HG02943 (cell line): ENCODE measurements around the gene YBX3.
A peak's percentile ranks its signal among the peaks of the same experiment; 100 is the strongest.
"Not testable (repeated sequence)": the region's sequence is repeated elsewhere in the genome, so short reads cannot be mapped to it uniquely, and the experiment has no call there.

Source experiments
- ATAC-seq: cut with Tn5 transposase; IDR thresholded peaks from one replicate; pipeline ENCODE4 v1.9.1; 2021; ENCODE audit warnings: mild to moderate bottlenecking, low read depth, moderate library complexity; ENCODE audit not compliant: unreplicated experiment

YBX3 gene

DNA sequence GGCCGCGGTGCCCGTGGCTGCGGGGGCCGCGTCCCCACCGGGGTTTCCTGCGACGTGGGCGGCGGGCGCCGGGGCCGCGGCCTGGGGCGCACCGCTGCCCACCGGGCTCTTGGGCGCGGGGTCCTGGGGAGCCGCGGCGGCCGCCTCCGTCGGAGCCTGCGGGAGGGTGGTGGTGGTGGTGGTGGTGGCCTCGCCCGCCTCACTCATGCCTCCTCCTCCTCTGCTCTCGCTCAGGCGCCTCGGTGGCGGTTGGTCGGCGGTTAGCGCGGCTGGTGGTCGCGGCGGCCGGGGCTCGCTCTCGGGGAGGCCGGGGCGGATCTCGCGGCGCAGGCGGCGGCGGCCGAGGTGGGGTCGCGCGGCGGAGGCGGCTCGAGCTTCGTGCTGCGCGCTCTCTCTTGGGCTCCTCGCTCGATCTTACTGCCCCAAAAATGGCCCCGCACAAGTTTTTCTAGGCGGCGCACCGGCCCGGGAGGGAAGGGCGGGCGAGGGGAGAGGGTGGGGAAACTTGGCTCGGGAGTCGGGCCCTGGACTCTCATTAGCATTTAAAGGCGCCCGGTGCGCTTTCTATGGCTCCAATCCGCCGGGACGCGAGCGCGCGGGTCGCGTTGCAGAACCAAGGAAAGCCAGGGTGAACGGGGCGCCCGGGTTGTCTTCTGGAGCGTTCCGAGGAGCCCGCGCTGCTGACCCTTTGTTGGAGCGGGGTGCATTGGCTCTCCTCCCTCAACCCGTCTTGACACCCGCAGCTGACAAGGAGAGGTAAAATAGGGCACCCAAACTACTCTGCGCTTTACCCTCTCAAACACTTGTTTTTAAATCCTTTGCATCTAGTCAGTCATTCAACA lies at the start of gene YBX3:
Gene YBX3, minus strand, starts transcription at position 419 of the 842 bp plus-strand sequence. Its CDS starts 212 bp downstream, at position 207.
- ATAC-seq: peak; percentile 38

DNA sequence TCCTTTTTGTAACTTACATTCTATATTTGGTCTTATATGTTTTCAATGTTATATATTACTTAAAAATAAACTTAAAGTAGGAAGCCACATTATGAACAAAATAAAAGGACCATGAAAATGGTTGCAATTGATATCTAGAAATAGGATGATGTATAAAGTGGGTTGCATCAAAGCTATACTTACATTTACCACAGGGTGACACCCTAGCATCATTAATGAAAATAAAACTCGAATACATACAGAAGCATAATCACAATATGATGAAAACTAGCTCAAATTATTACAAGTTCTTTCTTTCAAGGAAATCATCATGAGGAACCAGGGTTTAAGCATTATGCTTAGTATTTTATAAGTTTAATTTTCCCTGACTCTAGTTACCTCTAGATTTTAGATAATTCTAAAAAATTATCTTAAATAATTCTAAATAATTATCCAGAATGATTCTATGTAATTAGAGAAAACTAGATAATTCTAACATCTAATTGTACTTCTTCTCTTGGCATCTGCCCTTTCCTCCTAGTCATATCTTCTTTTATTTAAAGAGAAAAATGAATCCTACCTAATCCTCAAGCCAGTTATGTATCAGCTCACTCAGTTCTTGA lies 48.1 kb upstream of the YBX3 start:
- no peak for ATAC-seq

DNA sequence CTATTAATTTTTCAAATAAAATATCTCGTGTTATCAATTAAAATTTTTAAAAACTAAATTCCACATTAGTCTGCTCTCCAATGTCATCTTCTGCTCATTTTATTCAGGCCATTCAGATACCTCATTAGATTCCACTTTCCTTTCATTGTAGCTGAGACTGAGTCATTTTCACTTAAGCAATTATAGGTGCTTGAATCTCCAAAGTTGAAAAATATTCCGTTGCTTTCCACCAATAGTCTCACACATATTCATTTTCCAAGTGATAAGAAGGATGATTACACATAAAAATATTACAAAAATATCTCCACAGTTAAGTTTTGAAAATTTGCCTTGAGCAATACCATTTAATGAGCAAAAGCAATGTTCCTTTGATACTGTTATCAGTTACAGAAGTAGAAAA lies 36.5 kb upstream of the YBX3 start:
- ATAC-seq: no peak

DNA sequence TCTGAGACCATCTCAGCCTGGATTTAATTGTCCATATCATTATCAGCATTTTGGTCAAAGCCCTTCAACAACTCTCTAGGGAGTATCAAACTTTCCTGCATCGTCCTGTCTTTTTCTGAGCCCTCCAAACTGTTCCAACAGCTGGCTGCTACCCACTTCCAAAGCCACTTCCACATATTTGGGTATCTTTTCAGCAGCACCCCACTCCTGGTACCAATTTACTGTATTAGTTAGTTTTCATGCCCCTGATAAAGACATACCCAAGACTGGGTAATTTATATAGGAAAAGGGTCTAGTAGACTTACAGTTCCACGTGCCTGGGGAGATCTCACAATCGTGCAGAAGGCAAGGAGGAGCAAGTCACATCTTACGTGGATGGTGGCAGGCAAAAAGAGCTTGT lies 33.1 kb upstream of the YBX3 start:
- no peak for ATAC-seq

DNA sequence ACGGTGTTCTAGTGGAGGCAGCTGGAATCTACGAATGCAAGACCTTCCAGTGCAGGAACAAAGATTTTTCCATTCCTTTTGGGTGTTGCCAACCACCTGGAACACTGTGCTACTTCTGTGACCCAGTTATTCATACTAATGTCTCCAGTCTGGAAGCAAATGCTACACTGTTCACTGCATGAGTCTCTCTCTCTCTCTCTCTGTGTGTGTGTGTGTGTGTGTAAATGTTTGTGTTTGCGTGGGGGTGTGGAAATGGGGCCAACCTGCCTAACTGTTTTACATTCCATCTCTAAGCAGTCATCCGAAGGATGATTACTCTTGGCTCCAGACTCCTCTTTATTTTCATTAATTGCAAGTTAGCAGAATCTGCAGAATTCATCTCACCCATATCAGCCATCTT lies 29.9 kb upstream of the YBX3 start:
- ATAC-seq: no peak

DNA sequence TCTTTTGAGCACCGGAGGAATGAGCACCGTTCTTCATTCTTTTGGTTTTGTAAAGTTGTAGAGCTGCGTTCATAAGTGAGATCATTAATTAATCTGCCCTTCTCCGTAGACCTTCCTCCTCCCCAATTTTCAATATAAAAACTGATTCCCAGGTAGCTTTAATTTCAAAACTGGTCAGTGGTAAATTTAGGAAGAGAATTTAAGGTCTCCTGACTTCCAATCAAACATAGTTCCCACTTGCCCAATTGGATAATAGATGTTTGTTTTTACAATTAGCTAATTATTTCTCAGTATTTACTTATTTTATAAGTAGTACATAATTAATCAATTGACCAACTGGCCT lies 27.2 kb upstream of the YBX3 start:
- ATAC-seq: no peak

DNA sequence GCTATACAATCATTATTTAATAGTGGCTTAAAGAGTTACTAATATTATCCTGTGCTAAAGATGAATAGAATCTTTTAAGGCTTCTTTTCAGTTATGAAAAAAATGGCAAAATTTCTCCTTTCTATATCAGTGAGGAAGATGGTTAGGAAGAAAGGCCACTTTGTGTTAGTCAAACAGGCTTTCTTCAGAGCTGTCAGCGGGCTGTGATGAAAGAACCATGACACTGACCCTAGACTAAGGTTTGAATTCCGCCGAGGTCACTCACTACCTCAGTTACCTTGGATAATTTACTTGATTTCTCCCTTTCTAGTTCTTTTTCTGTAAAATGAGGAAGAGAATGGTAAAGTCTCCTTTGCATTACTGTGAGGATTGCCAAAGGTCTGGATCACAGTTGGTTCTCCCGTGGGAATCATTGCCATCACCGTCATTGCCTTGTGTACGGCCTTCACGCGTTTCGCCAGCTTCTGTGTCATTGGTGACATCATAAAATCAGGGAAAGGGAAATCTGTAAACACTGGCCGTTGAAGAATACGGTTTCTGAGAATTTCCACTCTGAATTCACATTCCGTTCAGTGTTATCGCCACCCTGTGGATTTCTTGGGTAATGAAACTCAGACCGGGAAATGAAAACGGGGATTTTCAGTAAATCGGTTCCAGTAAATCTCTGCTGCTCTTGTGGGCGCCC lies 26.7 kb upstream of the YBX3 start:
- peak; percentile 73 for ATAC-seq

DNA sequence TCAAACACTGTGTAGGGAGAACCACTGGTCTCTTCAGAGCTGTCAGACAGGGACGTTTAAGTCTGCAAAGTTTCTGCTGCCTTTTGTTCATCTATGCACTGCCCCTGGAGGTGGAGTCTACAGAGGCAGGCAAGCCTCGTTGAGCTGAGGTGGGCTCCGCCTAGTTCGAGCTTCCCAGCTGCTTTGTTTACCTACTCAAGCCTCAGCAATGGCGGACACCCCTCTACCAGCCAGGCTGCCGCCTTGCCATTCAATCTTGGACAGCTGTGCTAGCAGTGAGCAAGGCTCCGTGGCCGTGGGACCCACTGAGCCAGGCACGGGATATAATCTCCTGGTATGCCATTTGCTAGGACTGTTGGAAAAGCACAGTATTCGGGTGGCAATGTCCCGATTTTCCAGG lies 24.6 kb upstream of the YBX3 start:
- ATAC-seq: no peak

DNA sequence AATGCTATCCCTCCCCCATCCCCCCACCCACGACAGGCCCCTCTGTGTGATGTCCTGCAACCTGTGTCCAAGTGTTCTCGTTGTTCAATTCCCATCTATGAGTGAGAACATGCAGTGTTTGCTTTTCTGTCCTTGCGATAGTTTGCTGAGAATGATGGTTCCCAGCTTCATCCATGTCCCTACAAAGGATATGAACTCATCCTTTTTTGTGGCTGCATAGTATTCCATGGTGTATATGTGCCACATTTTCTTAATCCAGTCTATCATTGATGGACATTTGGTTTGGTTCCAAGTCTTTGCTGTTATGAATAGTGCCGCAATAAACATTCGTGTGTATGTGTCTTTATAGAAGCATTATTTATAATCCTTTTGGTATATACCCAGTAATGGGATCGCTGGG lies 20.3 kb upstream of the YBX3 start:
- not testable (repeated sequence) for ATAC-seq

DNA sequence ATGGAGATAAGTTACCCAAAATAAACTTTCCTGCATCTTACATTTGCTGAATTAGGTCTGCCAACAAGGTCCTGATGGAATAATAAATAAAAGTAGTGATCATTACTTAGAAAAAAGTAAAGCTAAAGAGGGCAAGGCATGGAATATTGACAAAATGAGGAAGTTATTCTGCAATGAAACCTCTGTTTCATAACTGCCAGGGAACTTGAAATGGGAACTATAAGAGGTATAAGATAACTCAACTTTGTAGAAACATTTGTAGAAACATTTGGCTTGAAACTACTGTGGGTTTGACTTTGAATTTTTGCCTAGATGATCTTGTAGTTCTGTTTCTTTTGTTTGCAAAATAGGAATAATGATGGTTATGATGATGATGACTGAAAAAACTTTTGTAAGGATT lies 18.7 kb upstream of the YBX3 start:
- ATAC-seq: no peak

DNA sequence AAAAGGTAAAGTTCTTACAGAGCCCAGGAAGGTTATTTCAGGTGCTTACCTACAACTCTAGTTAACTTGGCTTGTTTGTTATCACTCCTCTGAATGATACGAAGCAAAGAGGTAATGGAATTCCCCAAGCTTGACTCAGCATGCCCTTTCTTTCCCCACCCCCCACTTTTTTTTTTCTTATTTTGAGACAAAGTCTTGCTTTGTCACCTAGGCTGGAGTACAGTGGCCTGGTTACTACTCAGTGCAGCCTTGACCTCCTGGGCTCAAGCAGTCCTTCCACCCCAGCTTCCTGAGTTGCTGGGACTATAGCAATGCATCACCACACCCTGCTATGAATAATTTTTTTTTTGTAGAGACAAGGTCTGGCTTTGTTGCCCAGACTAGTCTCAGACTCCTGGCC lies 17.1 kb upstream of the YBX3 start:
- ATAC-seq: no peak

DNA sequence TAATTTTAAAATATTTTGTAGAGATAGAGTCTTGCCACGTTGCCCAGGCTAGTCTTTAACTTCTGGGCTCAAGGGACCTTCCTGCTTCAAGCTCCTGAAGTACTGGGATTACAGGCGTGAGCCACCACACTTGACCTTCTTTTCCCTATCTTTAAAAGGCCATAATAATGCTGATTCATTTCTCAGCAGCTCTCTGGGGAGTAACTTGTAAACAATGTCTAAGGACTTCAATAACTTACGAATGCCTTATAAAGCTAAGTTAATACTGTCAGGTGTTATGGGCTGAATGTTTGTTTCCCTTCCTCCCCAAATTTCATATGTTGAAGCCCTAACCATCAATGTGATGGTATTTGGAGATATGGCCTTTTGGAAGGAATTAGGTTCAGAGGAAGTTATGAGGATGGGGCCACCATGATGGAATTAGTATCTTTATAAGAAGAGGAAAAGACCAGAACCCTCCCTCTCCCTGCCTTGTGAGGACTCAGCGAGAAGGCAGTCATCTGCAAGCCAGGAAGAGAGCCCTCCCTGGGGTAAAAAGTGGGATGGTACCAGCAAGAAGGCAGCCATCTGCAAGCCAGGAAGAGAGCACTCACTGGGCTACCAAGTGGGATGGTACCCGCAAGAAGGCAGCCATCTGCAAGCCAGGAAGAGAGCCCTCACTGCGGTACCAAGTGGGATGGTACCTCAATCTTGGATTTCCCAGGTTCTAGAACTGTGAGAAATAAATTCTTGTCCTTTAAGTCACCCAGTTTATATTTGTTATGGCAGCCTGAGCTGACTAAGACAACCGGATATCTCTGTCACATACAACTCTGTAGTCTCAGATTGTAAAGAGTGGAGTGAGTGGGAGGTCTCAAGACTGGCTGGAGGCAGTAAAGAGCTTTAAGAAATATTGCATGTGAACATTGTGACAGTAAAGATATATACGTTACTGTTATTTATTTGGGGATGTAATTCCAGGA lies 16.3 kb upstream of the YBX3 start:
- no peak for ATAC-seq

DNA sequence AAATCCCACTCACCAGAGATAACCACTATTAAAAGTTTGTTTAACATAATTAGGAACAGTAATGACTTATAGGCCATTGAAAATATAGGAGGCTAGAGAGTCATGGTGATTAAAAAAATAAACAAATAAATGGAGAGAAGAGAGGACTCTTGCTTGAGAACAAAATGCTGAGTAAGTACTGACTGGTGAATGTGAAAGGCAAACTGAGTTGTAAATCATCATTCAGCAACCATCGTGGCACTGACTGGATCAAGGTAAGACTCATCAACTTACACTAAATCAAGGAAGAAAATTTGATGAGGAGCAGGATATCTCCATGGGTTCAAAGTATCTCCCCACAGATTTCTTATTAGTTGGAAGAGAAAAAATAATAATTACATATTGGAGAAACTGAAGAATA lies 14.1 kb upstream of the YBX3 start:
- no peak for ATAC-seq

DNA sequence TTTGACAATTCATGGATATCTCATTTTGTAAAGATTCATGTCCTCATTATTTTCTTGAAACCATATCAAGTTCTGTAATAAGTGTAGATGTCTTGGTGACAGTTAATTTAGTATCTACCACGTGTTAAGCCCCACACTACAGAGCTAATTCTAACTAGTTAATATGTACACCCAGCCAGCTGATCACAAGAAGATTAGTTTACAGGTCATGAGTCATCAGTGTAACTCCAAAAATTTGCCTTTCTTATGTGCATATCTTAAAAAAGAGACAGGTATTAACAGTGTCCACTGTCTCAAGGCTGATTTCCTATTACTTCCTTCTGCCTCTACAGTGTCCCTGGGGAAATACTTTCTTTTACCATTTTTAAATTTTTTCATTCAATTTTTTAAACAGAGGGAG lies 13.3 kb upstream of the YBX3 start:
- no peak for ATAC-seq

DNA sequence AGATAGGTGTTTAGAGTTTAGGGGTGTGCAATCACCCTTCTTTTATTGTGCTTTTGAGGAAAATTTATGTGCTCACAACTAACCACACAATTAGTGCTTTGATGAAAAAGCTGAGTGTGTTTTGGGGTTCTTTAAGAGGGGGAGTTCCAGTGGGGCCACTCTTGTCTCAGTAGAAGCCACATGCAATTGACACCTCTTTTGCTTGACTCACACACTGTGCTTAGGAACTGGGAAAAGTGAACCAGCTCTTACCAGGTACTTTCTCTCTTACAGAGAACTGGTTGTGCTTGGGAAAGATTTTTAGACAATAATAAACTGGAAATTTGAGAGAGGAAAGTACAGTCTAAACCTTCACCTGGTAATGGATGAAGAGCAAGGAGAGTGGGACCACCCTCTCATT lies 12.3 kb upstream of the YBX3 start:
- no peak for ATAC-seq

DNA sequence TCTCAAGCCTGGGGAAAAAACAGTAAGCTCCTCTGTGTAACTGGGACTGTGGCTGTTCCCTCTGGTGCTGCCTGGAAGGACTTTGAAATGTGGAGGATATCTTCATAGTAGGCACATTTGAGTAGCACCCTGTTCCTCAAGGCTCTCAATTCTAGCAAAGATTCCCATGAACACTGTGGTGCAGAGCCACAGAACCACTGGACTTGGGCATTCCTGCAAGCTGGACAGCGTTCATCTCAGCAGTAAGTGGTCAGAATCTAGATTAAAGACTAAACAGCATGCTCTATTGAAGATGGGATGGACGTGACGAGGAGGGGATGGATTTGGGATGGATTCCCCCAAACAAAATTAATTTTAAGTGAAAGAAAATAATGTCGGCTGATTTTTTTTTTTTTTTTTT lies 9.4 kb upstream of the YBX3 start:
- no peak for ATAC-seq

DNA sequence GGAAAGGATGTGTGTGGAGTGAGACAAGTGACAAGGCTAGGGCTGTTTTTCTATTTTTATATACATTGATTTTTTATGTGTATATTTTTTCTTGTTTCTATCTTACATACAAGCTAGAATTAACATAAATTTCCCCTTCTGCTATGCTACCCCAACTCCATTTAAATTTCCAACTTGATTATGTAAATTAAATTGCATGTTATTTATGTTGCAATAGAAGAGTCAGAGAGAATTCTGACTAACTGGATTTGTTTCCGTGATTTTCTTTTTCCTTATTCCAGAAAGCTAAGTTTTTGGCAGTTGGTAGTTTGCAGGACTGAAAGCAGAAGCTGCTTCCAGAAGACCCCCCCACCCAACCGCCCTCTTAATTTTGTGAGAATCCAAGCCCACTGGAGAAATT lies 8.9 kb upstream of the YBX3 start:
- no peak for ATAC-seq

DNA sequence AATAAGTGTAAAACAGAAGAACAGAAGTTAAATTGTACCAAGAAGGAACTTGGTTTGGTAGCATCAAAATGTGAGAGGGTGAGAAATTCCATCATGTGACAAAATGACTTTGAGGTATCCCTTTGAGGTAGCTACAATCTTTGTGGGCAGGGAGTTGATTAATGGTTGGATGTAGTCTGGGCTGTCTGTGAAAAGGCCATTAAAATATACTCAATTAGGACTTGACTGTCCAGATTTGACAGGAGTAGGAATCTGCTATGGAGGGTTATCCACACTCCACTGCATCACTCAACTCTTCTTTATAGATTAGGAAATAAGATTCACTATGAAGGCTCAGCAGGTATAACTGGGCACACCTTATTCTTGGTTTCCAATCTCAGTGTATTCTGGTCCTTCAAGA lies 7.4 kb upstream of the YBX3 start:
- no peak for ATAC-seq

DNA sequence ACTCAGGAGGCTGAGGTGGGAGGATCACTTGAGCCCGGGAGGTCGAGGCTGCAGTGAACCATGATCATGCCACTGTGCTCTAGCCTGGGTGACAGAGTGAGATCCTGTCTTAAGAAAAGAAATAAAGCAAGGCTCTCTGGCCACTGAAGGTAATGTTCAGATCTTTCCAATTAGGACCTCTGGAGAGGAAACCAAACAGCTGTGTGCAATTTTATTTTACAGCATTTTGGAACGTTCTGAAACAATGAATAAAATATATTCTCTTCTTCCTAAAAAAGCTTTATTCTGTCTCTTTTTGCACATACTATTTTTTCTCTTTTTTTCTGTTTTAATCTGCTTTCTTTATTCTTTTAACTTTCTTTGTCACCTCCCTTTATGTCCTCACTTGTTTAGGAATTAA lies 5.0 kb upstream of the YBX3 start:
- ATAC-seq: no peak

DNA sequence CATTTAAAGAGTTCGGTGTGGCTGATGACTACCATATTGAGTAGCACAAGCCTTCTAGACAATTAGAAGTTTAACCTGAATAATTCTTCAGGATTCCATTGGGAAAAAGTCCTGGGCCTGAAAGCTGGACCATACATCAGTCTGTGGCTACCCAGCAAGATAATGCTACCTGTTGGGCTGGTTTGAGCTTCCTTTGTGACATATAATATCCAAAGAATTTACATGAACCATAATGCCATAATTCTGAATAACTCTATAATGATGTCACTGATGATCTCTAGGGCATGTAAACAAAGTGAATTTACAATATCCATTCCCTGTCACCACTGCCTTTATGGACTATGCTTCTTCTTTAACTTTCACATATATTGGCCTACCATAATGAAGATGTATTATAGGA lies 3.8 kb upstream of the YBX3 start:
- no peak for ATAC-seq

DNA sequence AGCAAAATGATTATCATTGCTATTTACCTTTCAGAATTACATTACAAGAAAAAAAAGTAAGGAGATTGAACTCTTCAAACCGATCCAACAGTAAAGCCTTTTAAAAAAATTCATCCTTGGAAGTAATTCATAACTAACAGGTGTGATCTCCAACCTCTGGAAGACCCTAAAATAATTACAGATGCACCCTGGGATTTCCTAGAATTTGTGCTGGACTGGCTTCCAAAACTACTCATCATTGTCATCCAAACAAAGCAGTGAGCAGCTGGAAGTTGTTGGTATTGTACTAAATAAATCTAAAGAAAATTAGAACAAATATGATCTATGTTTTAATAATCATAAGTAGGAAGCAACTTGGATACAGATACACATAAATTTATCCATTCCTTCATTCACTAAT lies 1.9 kb upstream of the YBX3 start:
- ATAC-seq: no peak
